ENCODE results near the gene DNMT3A. TPM values are rescaled to one million over a fixed set of nuclear protein-coding genes. Genes with fewer than 3 reads are reported as not detected.

DNMT3A gene
- total and polyA plus RNA-seq, 2 experiments from 2014 or later = 47.2 to 80.4 TPM

- H3K27ac ChIP-seq (ENCODE audit: low read depth) = peak overlapping the region; percentile 88
- Mint-ChIP-seq H3K9me3 (no peaks in the 10 kb centered on the region), H3K27me3 (ENCODE audit: insufficient read depth, low read depth, poor library complexity) (peaks cover 13% of the 10 kb centered on the region), H3K4me3 (0 out of 3 replicates have a peak overlapping the region, but pooled peaks have one; percentile 29), H3K36me3 (ENCODE audit: low read depth) (no peaks in the 10 kb centered on the region), H3K4me1 (peaks cover 52% of the 10 kb centered on the region), H3K27ac (peak overlapping the region; percentile 83)
- DNase-seq (ENCODE audit: low spot score) (no peak), ATAC-seq (peak; percentile 4)
- no peaks in the 10 kb centered on the region for H3K27me3 ChIP-seq (ENCODE audit: insufficient read depth)
- H4K20me1 ChIP-seq (replicated peaks; ENCODE audit: insufficient read depth) = no peaks in the 10 kb centered on the region
- peak overlapping the region; percentile 67 for H3K4me2 ChIP-seq
- no peaks in the 10 kb centered on the region for H3K9me2 ChIP-seq (ENCODE audit: insufficient read depth)
- peak overlapping the region; percentile 70; the same call in 1 of the 2 replicates for H2AFZ ChIP-seq
- TF ChIP-seq CREB1 (CRISPR knock-in tag; IDR thresholded peaks at IDR 0.05; ENCODE audit: low read depth) (no peak), EZH2phosphoT487 (IDR thresholded peaks at IDR 0.05; ENCODE audit: unreplicated experiment) (no peak), POLR2AphosphoS5 (IDR thresholded peaks at IDR 0.05; ENCODE audit: low read depth) (no peak), EZH2 (IDR thresholded peaks at IDR 0.05; ENCODE audit: low read depth, unreplicated experiment) (no peak), ETS1 (IDR thresholded peaks at IDR 0.05) (no peak), ZNF114 (CRISPR knock-in tag; IDR thresholded peaks at IDR 0.05) (no peak), NANOG (IDR thresholded peaks at IDR 0.05; ENCODE audit: borderline replicate concordance) (no peak)
- TF ChIP-seq, protein P1, sequence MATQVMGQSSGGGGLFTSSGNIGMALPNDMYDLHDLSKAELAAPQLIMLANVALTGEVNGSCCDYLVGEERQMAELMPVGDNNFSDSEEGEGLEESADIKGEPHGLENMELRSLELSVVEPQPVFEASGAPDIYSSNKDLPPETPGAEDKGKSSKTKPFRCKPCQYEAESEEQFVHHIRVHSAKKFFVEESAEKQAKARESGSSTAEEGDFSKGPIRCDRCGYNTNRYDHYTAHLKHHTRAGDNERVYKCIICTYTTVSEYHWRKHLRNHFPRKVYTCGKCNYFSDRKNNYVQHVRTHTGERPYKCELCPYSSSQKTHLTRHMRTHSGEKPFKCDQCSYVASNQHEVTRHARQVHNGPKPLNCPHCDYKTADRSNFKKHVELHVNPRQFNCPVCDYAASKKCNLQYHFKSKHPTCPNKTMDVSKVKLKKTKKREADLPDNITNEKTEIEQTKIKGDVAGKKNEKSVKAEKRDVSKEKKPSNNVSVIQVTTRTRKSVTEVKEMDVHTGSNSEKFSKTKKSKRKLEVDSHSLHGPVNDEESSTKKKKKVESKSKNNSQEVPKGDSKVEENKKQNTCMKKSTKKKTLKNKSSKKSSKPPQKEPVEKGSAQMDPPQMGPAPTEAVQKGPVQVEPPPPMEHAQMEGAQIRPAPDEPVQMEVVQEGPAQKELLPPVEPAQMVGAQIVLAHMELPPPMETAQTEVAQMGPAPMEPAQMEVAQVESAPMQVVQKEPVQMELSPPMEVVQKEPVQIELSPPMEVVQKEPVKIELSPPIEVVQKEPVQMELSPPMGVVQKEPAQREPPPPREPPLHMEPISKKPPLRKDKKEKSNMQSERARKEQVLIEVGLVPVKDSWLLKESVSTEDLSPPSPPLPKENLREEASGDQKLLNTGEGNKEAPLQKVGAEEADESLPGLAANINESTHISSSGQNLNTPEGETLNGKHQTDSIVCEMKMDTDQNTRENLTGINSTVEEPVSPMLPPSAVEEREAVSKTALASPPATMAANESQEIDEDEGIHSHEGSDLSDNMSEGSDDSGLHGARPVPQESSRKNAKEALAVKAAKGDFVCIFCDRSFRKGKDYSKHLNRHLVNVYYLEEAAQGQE (IDR thresholded peaks at IDR 0.05; ENCODE audit: unreplicated experiment) = no peak
- TF ChIP-seq, protein P2, sequence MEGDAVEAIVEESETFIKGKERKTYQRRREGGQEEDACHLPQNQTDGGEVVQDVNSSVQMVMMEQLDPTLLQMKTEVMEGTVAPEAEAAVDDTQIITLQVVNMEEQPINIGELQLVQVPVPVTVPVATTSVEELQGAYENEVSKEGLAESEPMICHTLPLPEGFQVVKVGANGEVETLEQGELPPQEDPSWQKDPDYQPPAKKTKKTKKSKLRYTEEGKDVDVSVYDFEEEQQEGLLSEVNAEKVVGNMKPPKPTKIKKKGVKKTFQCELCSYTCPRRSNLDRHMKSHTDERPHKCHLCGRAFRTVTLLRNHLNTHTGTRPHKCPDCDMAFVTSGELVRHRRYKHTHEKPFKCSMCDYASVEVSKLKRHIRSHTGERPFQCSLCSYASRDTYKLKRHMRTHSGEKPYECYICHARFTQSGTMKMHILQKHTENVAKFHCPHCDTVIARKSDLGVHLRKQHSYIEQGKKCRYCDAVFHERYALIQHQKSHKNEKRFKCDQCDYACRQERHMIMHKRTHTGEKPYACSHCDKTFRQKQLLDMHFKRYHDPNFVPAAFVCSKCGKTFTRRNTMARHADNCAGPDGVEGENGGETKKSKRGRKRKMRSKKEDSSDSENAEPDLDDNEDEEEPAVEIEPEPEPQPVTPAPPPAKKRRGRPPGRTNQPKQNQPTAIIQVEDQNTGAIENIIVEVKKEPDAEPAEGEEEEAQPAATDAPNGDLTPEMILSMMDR (conservative IDR thresholded peaks at IDR 0.05; ENCODE audit: low read depth in 2 of 2) = no peak
- 0 out of 2 replicates have a peak, but pooled peaks cover 19% of the 10 kb centered on the region for H3F3A ChIP-seq (replicated peaks; ENCODE audit: low read depth)
- peaks cover 45% of the 10 kb centered on the region for H3K4me1 ChIP-seq (ENCODE audit: insufficient read depth)
- peak overlapping the region; percentile 40; the same call in 1 of the 2 replicates for H3K4me3 ChIP-seq
- H3K36me3 ChIP-seq (ENCODE audit: insufficient read depth) = no peaks in the 10 kb centered on the region
- H3K79me2 ChIP-seq (replicated peaks; ENCODE audit: insufficient read depth) = no peaks in the 10 kb centered on the region; the same call in 1 of the 2 replicates
These were observed 31.1 kb downstream of the DNMT3A start for GRCh38 chr2:25310709-25310964.

DNA sequence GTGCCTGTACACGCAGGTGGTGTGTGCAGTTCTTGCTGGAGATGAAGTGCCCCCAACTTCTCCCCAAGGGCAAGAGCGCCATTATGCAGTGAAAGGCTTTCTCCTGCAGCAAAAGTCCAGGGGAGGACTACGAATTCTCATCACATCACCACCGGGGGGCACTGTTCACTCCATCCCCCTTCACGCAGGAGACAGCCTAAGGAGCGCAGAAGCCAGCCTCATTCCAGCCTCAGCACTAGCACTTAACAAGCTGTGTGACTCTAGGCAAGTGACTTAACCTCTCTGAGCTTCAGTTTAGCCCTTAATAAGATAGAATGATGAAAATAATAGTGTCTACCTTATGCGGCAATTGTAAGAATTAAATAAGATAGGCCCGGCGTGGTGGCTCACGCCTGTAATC lies 32.3 kb downstream of the DNMT3A start:
- no peaks in the 10 kb centered on the region for H3K9me2 ChIP-seq (ENCODE audit: insufficient read depth)
- H3K9me3 Mint-ChIP-seq = no peaks in the 10 kb centered on the region
- TF ChIP-seq, protein P2 (conservative IDR thresholded peaks at IDR 0.05; ENCODE audit: low read depth in 2 of 2) = peak; percentile 71 to 93
- TF ChIP-seq CREB1 (CRISPR knock-in tag; IDR thresholded peaks at IDR 0.05; ENCODE audit: low read depth) = 0 out of 2 replicates have a peak, but pooled peaks have one; percentile 13
- no peak for TF ChIP-seq NANOG (IDR thresholded peaks at IDR 0.05; ENCODE audit: borderline replicate concordance)
- H3K36me3 ChIP-seq (ENCODE audit: insufficient read depth) = no peaks in the 10 kb centered on the region
- peaks cover 44% of the 10 kb centered on the region for H3K4me1 ChIP-seq (ENCODE audit: insufficient read depth)
- no peak overlapping the region for H3K4me2 ChIP-seq
- no peaks in the 10 kb centered on the region for H4K20me1 ChIP-seq (replicated peaks; ENCODE audit: insufficient read depth)
- H2AFZ ChIP-seq = no peak overlapping the region
- no peak overlapping the region for H3K27ac ChIP-seq (ENCODE audit: low read depth)
- H3K27ac Mint-ChIP-seq = 0 out of 2 replicates have a peak overlapping the region, but pooled peaks have one; percentile 18
- H3K4me3 ChIP-seq = no peak overlapping the region
- peaks cover 55% of the 10 kb centered on the region for H3K4me1 Mint-ChIP-seq
- H3K27me3 Mint-ChIP-seq (ENCODE audit: insufficient read depth, low read depth, poor library complexity) = peaks cover 14% of the 10 kb centered on the region
- peak; percentile 91 for DNase-seq (ENCODE audit: low spot score)
- H3K4me3 Mint-ChIP-seq = no peak overlapping the region
- H3F3A ChIP-seq (replicated peaks; ENCODE audit: low read depth) = 0 out of 2 replicates have a peak, but pooled peaks cover 16% of the 10 kb centered on the region
- no peaks in the 10 kb centered on the region; the same call in 2 of the 3 replicates for H3K36me3 Mint-ChIP-seq (ENCODE audit: low read depth)
- ATAC-seq = peak; percentile 44
- no peaks in the 10 kb centered on the region; the same call in 1 of the 2 replicates for H3K79me2 ChIP-seq (replicated peaks; ENCODE audit: insufficient read depth)
- no peaks in the 10 kb centered on the region for H3K27me3 ChIP-seq (ENCODE audit: insufficient read depth)

Measured in GM23338 (cell line).